Ramos (cell line): ENCODE measurements around the gene PPME1.
"Not testable (repeated sequence)": the region's sequence is repeated elsewhere in the genome, so short reads cannot be mapped to it uniquely, and the experiment has no call there.

ENCODE experiments used
- in situ Hi-C: fragments of 300-500 bp; cut with MboI; formaldehyde crosslinking; loops from one replicate; pipeline ENCODE4 v1.14.3; 2022; ENCODE audit warnings: low sequenced_read_pairs; ENCODE audit not compliant: unreplicated experiment

PPME1 gene, protein sequence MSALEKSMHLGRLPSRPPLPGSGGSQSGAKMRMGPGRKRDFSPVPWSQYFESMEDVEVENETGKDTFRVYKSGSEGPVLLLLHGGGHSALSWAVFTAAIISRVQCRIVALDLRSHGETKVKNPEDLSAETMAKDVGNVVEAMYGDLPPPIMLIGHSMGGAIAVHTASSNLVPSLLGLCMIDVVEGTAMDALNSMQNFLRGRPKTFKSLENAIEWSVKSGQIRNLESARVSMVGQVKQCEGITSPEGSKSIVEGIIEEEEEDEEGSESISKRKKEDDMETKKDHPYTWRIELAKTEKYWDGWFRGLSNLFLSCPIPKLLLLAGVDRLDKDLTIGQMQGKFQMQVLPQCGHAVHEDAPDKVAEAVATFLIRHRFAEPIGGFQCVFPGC

DNA sequence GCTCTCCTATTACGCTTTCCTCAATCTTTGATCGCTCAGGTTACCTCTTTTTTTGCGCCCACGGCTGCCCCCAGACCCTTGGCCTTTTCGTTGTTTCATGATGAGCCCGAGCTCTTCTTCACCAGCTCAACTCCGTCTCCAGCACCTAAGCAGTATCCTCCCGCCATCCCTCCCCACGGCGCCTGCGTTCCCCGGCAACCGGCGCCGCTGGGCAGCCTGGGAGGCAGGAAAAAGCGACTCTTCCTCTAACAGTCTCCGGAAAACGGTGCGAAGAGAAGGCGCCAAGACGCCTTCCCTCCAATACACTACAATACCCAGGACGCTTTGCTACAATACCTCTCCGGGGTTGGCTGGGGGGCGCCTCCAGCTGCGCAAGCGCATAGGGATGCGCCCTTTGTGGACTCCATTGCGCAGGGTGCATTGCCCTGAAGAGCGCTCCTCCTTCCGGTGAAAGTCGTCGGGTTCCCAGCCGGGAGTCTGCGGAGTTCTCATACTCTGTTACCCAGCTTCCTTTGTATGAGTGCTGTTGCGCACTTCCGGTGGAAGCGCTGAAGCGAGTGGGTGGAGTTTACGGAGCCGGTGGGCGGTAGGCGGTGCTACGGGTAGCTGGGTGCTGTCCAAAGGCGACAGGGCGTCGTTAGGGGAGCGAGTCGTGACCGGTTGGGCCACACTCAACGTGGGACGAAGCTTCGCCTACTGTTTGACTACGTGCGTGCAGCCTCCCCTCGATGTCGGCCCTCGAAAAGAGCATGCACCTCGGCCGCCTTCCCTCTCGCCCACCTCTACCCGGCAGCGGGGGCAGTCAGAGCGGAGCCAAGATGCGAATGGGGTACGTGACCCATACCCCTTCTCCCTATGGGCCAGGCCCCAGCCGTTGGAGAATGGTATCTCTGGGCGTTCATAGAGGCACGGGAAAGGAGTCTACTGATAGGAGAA lies at the start of gene PPME1, which contains the start of gene C2CD3:
Gene PPME1, plus strand, starts transcription at position 596 of the 936 bp plus-strand sequence. Its CDS starts 133 bp downstream, at position 729.
Gene C2CD3, minus strand, starts transcription at position 309 of the 936 bp plus-strand sequence. Its CDS starts 210 bp downstream, at position 99.
- in situ Hi-C loops = no loop called here

DNA sequence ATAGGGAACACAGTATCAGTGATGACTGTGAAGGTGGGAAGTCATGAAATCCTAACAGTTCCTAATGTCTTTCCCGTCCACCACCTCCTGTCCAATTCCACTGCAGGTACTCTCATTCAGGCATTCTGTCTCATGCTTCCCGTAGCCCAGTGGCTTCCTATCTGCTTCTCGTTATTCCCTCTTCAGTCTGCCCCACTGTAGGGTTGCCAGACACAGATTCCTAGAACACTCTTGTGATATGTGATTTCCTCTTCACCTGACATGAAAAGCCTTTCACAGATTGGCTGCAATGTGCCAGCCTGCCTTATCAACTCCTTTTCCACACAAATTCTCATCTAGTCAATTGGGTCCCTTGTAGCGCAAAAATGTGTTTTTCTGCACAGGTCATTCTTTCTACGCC lies 49.3 kb upstream of the PPME1 start:
- in situ Hi-C loops = no loop called here

DNA sequence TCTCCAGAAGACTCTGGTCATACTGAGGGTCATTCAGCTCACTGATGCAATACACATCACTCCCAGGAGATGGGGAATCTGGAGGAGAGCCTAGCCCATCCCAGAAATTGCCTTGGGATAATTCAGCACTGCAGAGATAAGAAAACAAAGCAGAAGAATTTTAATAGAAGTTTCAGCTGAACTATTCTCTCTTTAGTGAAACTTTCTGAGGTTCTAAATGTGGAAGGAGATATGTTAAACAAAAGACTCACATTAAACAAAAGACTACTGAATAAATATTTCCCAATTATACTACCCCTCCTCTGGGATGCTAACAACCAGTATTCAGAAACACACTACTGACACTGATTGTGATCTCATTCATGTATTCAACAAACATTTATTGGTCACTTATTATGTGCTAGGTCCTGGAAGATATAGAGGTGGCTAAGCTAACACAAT lies 48.1 kb upstream of the PPME1 start:
- in situ Hi-C loops = no loop called here

- in situ Hi-C loops = not testable (repeated sequence)
These were observed 42.0 kb upstream of the PPME1 start for GRCh38 chr11:74129121-74129520.

- in situ Hi-C loops = no loop called here
These were observed 38.3 kb upstream of the PPME1 start for GRCh38 chr11:74132833-74133232.

DNA sequence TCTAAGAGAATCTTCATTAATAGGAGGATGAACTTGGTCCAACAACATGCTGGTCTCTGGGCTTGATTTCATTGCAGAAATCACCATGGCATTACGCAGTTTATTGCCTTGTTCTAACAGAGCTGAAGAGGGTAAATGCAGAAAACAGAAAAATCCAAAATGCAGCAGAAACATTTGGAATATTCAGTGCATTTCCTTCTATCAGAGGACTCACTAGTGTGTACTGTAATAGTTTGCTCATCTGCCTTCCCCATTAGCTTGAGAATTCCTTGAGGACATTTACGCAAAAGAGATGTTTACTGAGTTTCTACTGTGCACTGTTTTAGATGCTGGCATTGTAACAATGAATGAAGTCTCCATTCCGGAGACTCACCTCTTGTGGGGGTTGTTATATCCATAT lies 37.7 kb upstream of the PPME1 start:
- in situ Hi-C loops = no loop called here

DNA sequence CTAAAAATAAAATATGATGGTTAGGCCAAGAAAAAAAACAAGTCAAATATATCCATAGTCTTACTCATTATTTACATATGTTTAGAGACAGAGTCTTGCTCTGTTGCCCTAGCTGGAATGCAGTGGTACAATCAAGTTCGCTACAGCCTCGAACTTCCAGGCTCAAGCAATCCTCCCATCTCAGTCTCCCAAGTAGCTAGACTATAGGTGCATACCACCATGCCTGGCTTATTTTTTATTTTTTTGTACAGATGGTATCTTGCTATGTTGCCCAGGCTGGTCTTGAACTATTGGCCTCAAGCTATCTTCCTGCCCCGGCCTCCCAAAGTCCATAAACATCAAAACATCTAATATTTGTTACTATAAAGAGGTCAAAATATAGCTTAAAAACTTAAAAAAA lies 36.4 kb upstream of the PPME1 start:
- in situ Hi-C loops = no loop called here

GRCh38 chr11:74135127-74135840 lies 35.8 kb upstream of the PPME1 start:
- in situ Hi-C loops = no loop called here

DNA sequence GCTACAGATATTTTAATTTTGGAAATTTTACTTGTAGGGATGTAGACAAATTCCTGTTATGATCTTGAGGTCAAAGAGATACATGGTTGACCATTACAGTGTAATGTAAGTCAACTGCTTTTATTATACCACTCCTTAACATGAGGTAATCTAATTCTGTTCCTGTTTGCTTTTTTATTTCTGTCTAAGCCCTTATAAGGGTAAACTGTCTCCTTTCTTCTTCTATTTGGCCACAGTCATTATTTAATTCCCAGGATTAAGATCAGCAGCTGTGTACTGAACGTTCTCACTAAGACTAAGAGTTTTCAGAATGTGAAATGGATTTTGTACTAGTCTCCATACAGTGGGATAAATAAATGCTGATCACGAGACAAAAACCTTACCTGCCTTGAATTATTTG lies 33.1 kb upstream of the PPME1 start:
- in situ Hi-C loops = no loop called here

GRCh38 chr11:74138572-74138971 lies 32.5 kb upstream of the PPME1 start:
- in situ Hi-C loops = no loop called here

- in situ Hi-C loops = no loop called here
These were observed 31.8 kb upstream of the PPME1 start for GRCh38 chr11:74139151-74139918.

- in situ Hi-C loops = not testable (repeated sequence)
These were observed 31.1 kb upstream of the PPME1 start for GRCh38 chr11:74139919-74140431.

- in situ Hi-C loops = no loop called here
These were observed 29.8 kb upstream of the PPME1 start for GRCh38 chr11:74141241-74141695.

- in situ Hi-C loops = no loop called here
These were observed 29.2 kb upstream of the PPME1 start for GRCh38 chr11:74141908-74142307.

GRCh38 chr11:74142624-74143023 lies 28.5 kb upstream of the PPME1 start:
- in situ Hi-C loops = no loop called here

DNA sequence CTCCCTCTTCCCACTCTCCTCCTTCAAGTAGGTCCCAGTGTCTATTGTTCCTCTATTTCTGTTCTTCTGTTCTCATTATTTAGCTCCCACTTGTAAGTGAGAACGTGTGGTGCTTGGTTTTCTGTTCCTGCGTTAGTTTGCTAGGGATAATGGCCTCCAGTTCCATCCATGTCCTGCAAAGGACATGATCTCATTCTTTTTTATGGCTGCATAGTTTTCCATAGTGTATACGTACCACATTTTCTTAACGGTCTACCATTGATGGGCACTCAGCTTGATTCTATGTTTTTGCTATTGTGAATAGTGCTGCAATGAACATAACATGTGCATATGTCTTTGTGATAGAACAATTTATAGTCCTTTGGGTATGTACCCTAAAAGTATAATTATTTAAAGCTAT lies 26.5 kb upstream of the PPME1 start:
- in situ Hi-C loops = no loop called here

- in situ Hi-C loops = no loop called here
These were observed 23.7 kb upstream of the PPME1 start for GRCh38 chr11:74147199-74147929.

DNA sequence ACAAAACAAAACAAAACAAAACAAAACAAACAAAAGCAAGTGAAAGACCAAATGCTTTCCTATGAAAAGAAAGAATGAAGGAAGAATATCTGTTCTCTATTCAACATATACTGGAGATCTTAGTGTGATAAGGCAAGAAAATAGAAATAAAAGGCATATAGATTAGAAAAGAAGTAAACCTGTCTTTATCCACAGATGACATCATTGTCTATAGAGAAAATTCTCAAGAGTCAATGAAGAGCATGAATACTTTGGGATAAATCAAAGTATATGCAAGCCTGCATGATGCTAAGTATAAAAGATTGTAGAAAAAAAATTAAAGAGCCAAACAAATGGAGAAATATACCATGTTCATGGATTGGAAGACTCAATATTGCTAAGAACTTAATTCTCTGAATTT lies 17.9 kb upstream of the PPME1 start:
- in situ Hi-C loops = no loop called here
